HepG2 (cell line): ENCODE results near the gene SPIB. TPM values are rescaled to one million over a fixed set of nuclear protein-coding genes. Genes with fewer than 3 reads are reported as not detected.

Source experiments
- BHLHE40 ChIP-seq: IDR thresholded peaks from 2 replicates; pipeline ENCODE4 v1.6.1; 2011; ENCODE audit warnings: low read length, improper control_type of control experiment
- DDIT3 ChIP-seq: sonication (generic); formaldehyde crosslinking; IDR thresholded peaks from 2 replicates; pipeline ENCODE4 v1.4.0; 2020; ENCODE audit warnings: mild to moderate bottlenecking, missing genetic modification reagents
- EZH2 ChIP-seq: conservative IDR thresholded peaks from 2 replicates; pipeline ENCODE4 v1.6.1; 2012; ENCODE audit warnings: mild to moderate bottlenecking, low read depth, low read length, moderate library complexity
- IRX3 ChIP-seq: sonication (generic); formaldehyde crosslinking; IDR thresholded peaks from 2 replicates; pipeline ENCODE4 v1.8.1; 2023; ENCODE audit warnings: mild to moderate bottlenecking, low read depth, missing genetic modification reagents, borderline replicate concordance
- JARID2 ChIP-seq: sonication (generic); formaldehyde crosslinking; IDR thresholded peaks from 2 replicates; pipeline ENCODE4 v1.8.1; 2023; ENCODE audit warnings: missing genetic modification reagents, inconsistent platforms; ENCODE audit not compliant: insufficient replicate concordance
- PAXIP1 ChIP-seq: sonication (generic); formaldehyde crosslinking; conservative IDR thresholded peaks from 2 replicates; pipeline ENCODE4 v1.4.0; 2020; ENCODE audit warnings: mild to moderate bottlenecking, missing genetic modification reagents, moderate library complexity
- PCBP1 ChIP-seq: fragments of 200-400 bp; formaldehyde crosslinking; IDR thresholded peaks from 2 replicates; pipeline ENCODE4 v1.6.1; 2017; ENCODE audit warnings: mild to moderate bottlenecking, low read depth, low read length, borderline replicate concordance
- ZBTB42 ChIP-seq: sonication (generic); formaldehyde crosslinking; IDR thresholded peaks from 2 replicates; pipeline ENCODE4 v1.5.0; 2020; ENCODE audit warnings: mild to moderate bottlenecking, missing genetic modification reagents
- ZBTB7B ChIP-seq: sonication (generic); formaldehyde crosslinking; IDR thresholded peaks from 2 replicates; pipeline ENCODE4 v1.4.0; 2020; ENCODE audit warnings: missing genetic modification reagents
- ZNF282 ChIP-seq: fragments of 450-650 bp; IDR thresholded peaks from 2 replicates; pipeline ENCODE4 v1.6.1; 2018; ENCODE audit not compliant: partially characterized antibody
- ZNF567 ChIP-seq: sonication (generic); formaldehyde crosslinking; IDR thresholded peaks from 2 replicates; pipeline ENCODE4 v1.8.1; 2023; ENCODE audit warnings: mild to moderate bottlenecking, missing genetic modification reagents, borderline replicate concordance
- polyA plus RNA-seq, 8 experiments: library from polyadenylated mRNA; depleted of rRNA in 3 of 8; stranded (reverse) in 7 of 8; unstranded in 1 of 8; fragments of >200 nt; fragmentation: Illumina TruSeq in 4 of 8; extraction: Trizol in 4 of 8; gene quantifications; 2 replicates each; pipeline versions ENCODE4 v1.2.1 to v1.2.3, GENCODE V29; 2011 to 2016; ENCODE audit warnings: low read depth in 4 of 8, missing spikeins in 1 of 8, mixed read lengths in 1 of 8; ENCODE audit not compliant: insufficient read depth in 1 of 8
- total RNA-seq, 5 experiments: library from RNA; depleted of rRNA; stranded (reverse); fragments of >200 nt; fragmentation: Illumina TruSeq; extraction: Trizol; gene quantifications; 2 replicates each; pipeline ENCODE4 v1.2.3, GENCODE V29; 2016; ENCODE audit warnings: low read depth in 1 of 5

Gene SPIB
- total and polyA plus RNA-seq, 2 of the 13 experiments (the other 11 are each of a cell fraction or from before 2014, with no cell fraction given), result 0.04 TPM; not detected in 1

- TF ChIP-seq PCBP1 (no peak), ZNF567 (CRISPR knock-in tag) (no peak; the same call in 1 of the 2 replicates), PAXIP1 (CRISPR knock-in tag) (peak; percentile 58), ZBTB7B (CRISPR knock-in tag) (0 out of 2 replicates have a peak, but pooled peaks have one; percentile 24), IRX3 (CRISPR knock-in tag) (no peak), EZH2 (no peak), DDIT3 (CRISPR knock-in tag) (no peak), BHLHE40 (peak; percentile 53), JARID2 (CRISPR knock-in tag) (no peak), ZBTB42 (no peak), ZNF282 (no peak)
Observed at GRCh38 chr19:50460161-50460765, 41.5 kb downstream of the SPIB start (continued).
